ENCODE data around the gene CCDC158.

- TF ChIP-seq, protein P1, sequence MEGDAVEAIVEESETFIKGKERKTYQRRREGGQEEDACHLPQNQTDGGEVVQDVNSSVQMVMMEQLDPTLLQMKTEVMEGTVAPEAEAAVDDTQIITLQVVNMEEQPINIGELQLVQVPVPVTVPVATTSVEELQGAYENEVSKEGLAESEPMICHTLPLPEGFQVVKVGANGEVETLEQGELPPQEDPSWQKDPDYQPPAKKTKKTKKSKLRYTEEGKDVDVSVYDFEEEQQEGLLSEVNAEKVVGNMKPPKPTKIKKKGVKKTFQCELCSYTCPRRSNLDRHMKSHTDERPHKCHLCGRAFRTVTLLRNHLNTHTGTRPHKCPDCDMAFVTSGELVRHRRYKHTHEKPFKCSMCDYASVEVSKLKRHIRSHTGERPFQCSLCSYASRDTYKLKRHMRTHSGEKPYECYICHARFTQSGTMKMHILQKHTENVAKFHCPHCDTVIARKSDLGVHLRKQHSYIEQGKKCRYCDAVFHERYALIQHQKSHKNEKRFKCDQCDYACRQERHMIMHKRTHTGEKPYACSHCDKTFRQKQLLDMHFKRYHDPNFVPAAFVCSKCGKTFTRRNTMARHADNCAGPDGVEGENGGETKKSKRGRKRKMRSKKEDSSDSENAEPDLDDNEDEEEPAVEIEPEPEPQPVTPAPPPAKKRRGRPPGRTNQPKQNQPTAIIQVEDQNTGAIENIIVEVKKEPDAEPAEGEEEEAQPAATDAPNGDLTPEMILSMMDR (IDR thresholded peaks at IDR 0.05), result no peak
- no peak for TF ChIP-seq POLR2A (IDR thresholded peaks at IDR 0.05)
- no peak for TF ChIP-seq POLR2AphosphoS5 (IDR thresholded peaks at IDR 0.05)
Measured at GRCh38 chr4:76280488-76281441, 140.2 kb downstream of the CCDC158 start.
